Activated CD4-positive, alpha-beta T cell treated with anti-CD3 and anti-CD28 coated beads, Interleukin-10, Interleukin-2, amounts not matched to agents 100 ng/mL and 50 ng/mL, durations not matched to agents 16 hours and 8 hours (primary cell): Measurements from ENCODE around the gene MAGOH.
A peak's percentile ranks its signal among the peaks of the same experiment; 100 is the strongest.

Source experiments
- DNase-seq: peaks from one replicate; pipeline ENCODE4 v3.0.0-alpha.2; 2020

The MAGOH gene

GRCh38 chr1:53183095-53183990 is 55.0 kb downstream of the MAGOH start:
- no peak for DNase-seq

- no peak for DNase-seq
Measured at GRCh38 chr1:53182716-53183094, 55.6 kb downstream of the MAGOH start.

GRCh38 chr1:53182111-53182593 is 56.2 kb downstream of the MAGOH start:
- peak; percentile 85 for DNase-seq

- no peak for DNase-seq
Measured at GRCh38 chr1:53180951-53181350, 57.4 kb downstream of the MAGOH start.

- DNase-seq, result no peak
Measured at GRCh38 chr1:53180226-53180625, 58.1 kb downstream of the MAGOH start.
